ENCODE measurements around the gene KLHL9. TPM values are rescaled to one million over a fixed set of nuclear protein-coding genes. Genes with fewer than 3 reads are reported as not detected.
A peak's percentile ranks its signal among the peaks of the same experiment; 100 is the strongest.

KLHL9 gene
- polyA plus RNA-seq, 3 donors, result 43.6 to 53.2 (median 48.8) TPM

DNA sequence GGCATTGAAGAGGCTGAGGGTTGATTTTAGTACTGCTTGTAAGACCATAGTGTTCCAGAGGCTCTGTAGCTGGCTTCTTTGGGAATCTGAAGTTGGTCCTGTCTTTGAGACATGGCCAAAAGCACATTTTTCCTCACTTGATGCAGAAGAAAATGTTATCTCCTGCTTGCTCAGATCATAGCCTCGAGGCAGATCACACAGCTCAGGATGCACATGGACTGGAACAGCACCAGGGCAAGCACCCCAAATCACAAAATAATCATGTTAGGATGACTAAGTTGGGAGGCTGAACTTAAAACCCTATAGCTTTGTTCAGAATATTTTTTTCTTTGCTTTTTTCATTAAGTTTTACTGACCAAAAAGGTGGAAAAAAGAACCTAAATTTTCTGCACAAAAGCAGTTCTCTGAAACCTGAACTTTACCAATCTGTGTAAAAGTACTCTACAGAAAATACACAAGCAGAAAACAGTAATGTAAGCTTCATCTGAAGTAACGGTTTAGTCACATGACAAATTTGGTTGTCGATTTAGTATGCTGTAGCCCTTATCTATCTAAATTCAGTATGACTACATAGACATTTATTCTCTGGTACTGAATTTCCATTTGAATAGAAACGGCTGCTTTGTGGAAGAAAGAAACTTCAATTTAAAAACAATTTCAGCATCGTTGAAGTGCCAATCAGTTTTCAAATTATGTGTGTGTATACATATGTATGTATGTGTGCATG is 3.4 kb downstream of the KLHL9 start:
- no peak for DNase-seq (ENCODE audit: extremely low read depth in 1 of 11, low read depth in 9 of 11, low spot score in 4 of 11)

DNA sequence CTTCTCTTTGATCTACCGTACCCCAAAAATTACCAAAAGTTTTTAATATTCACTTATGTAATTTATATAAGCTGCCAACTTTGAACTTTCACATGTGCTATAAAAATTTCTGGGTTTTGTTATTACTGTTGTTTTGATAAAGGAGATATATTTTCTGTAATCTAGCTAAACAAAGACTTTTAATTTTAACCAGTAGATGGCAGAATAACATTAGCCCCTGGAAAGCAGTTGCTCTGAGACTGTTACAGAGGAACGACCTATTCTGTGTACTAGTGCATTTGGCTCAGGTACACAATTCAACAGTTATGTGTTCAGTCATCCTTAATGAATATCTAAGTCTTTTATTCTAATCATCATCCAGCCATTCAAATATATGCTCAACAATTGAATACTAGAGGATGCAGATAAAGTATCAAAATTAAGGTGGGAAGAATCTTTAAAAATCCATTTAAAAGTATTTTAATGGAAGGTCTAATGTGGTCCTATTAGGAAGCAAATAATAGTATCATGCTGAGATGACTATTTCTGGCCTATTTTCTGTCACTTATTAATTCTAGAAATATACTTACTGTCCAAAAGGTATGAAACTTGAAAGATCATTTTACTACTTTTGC is 8.6 kb downstream of the KLHL9 start:
- peak in 4 of 11 donors; percentile 19 to 31 (median 23) for DNase-seq (ENCODE audit: extremely low read depth in 1 of 11, low read depth in 9 of 11, low spot score in 4 of 11)

DNA sequence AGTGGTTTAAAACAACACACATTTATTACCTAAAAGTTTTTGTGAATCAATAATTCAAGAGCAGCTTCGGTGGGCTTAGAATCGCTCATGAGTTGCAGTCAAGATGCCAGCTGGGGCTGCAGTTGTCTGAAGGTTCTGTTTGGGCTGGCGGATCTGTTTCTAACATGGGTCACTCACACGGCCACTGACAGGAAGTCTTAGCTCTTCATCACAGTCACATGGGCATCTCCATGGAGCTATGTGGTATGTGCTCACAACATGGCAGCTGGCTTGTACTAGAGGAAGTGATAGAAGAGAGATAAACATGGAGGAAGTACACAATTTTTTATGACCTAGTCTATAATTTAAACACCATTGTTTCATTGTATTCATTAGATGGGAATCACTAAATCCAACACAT is 11.2 kb downstream of the KLHL9 start:
- no peak for DNase-seq (ENCODE audit: extremely low read depth in 1 of 11, low read depth in 9 of 11, low spot score in 4 of 11)

DNA sequence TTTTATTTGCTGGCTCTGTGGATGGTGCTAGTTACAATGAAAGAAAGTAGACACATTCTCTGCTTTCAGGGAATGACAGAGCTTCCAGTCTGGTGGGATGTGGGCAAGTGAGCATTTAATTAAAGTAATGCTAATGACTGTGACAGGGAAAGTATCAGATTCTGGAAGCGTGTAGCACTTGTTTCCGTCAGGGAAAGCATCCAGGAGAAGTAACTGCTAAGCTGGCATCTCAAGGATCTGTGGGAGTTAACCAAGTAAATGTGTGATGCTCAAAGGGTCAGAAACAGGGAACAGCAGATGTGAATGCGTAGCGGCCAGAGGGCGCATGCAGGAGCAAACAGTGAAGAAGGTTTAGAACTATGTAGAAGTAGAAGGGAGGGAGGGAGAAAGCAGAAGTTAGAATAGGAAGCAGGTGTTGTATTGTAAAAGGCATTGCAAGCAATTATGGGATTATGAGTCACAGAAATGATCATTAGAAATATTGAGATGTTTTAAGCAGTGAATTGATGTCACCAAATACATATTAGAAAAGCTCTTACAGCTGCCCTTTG is 12.2 kb downstream of the KLHL9 start:
- peak in 5 of 11 donors; percentile 14 to 22 (median 20) for DNase-seq (ENCODE audit: extremely low read depth in 1 of 11, low read depth in 9 of 11, low spot score in 4 of 11)

DNA sequence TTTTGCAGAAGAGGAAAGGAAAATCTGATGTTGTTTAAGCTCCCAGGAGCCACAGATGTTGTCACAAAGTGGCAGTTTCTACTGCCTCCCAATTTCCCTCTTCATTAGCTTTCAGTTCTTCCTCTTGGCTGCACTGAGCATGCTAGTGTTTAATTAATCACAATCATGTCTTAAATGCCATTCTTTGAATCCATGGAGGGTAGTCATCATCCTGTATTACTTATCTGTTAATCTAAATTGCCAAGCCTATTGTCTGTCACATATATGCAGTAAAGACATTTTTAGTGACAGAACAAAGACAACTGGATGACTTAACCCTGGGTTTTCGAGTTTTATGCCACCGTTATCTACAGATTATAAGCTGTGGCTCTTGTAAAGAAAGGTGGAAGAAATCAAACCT is 14.7 kb downstream of the KLHL9 start:
- no peak for DNase-seq (ENCODE audit: extremely low read depth in 1 of 11, low read depth in 9 of 11, low spot score in 4 of 11)

DNA sequence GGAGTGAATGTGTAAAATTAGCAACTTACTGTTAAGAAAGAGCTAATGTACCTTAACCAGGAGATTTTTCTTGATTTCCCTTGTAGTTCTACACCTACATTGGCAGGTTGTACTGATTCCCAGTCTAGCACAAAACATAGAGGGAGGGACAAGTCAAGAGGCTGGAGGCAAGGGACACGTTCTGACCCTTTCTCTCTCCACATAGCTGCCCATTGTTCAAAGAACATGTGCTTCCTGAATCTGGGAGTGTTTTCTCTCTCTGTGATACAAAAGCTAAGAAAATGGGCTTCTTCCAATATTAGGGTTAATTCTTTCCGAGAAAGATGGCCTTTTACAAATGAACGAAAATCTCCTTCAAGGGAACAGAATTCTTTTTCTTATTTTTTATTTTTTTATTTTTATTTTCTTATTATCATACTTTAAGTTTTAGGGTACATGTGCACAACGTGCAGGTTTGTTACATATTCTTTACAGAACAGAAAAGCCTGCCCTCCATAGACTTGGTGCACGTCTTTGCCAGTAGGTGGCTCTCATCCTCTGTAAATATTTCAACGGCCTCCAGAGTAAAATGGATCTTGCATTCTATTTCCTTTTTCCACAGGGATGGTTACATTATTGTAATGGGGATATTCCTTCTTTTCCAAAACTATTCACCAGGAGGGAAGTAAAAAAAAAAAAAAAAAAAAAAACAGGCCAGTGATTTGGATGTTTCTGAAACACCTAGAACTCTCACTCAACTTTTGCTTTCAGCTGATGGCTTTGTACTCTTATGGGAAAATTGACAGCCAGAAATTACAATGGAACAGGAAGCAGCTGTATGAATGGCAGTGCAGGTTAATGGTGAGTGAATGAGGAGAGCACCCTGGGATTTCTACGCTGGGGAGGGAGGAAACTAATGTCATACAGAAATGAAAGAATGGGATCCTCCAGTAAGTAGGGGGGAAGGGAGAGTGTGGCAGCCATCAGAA is 17.0 kb downstream of the KLHL9 start:
- peak in 6 of 11 donors; percentile 22 to 39 (median 28) for DNase-seq (ENCODE audit: extremely low read depth in 1 of 11, low read depth in 9 of 11, low spot score in 4 of 11)

DNA sequence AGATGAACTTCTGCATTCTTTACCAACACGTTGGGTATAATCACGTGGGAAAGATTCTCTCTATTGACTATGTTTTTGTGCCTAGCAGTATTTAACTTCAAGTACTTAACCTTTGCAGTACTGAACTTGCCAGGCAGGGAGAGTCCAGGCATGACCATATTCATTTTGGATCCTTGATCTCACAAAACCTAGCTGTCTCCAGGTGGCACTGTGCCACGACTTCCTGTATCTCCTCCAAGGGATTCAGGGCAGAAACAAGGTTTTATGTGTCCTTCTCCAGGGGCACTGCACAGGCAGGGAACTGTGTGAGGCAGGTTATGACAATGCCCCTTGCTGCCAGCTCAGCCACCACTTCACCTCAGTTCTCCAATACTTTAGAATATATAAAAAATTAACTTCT is 18.3 kb downstream of the KLHL9 start:
- DNase-seq (ENCODE audit: extremely low read depth in 1 of 11, low read depth in 9 of 11, low spot score in 4 of 11), result no peak

DNA sequence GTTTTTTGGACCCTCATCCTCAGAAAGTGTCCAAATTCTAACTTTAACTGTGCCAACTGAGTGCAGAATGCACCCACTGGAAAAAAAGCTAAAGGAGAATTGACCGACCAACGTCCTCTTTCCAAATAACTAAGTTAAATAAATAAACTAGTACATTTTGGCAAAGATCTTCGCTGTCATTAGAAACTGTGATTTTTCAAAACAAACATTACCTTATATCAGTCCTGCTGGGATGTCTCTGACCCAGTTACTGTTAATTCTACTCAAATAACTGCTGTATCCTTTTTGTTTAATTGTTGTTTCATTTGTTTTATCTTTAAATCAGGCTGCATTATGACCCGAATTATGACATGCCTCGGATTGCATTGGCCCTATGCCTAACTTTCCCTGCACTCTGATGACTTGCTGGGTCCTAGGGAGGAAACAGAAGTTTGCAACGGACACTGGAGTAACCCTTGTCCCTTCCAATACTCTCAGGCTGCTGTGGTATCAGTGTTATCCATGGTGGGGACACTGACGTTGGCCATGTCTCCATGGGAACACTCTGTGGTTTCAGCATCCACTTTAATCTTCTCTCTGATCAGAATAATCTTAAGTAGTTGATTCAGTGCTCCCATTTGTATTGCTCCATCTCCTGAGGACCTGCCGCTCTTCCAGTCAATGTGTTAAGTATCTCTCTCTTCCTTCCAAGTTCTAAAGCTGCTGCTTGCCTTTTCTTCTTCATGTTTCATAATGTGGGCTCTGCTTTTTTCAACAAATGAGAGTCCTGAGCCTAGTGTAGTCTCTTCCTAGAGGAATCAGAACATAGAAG is 19.0 kb downstream of the KLHL9 start:
- DNase-seq (ENCODE audit: extremely low read depth in 1 of 11, low read depth in 9 of 11, low spot score in 4 of 11), result no peak

DNA sequence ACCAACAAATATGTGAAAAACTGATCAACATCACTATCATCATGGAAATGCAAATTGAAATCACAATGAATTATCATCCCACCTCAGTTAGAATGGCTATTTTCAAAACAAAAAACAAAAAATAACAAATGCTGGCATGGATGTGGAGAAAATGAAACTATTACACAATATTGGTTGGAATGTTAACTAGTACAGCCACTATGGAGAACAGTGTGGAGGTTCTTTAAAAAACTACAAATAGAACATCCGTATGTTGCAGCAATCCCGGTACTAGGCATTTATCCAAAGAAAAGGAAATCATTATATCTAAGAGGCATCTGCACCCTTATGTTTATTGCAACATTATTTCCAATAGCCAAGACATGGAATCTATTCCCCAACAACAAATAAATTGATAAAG is 21.1 kb downstream of the KLHL9 start:
- no peak for DNase-seq (ENCODE audit: extremely low read depth in 1 of 11, low read depth in 9 of 11, low spot score in 4 of 11)

DNA sequence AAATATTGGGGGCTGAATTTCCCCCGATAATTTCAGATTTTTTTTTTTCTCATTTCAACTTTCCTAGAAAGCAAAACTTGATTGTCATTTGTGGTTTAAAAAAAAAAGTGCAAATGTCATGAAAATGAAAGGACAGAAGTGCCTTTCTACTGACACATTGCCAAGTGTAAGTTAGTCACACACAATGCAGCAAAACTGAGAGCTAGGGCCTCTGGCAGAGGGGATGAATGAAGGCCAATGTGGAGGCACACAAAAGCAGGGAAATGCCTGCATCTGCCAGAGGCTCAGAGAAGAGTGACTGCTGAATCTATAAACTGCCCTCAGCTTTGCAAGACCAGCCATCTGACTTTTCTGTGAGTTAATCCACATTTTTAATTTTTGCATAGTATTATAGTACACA is 23.3 kb downstream of the KLHL9 start:
- no peak for DNase-seq (ENCODE audit: extremely low read depth in 1 of 11, low read depth in 9 of 11, low spot score in 4 of 11)

DNA sequence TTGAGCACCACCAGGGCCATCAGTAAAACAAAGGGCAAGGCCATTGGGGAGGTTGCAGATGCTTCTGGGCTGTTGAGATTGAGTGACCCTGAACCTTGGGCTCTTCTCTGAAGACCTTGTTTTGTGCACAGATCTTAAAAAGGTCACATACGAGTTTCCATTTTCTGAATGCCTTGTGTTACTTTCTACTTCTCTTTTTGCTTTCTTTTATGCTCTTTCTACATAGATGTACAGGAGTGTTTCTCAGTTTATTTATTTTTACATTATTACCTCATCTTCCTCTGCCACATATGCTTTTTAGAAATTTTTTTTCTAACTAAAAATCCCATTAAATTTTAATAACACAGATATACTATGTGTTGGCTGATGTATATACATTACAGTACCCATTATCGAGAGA is 30.0 kb downstream of the KLHL9 start, which contains the start of gene IFNA5:
IFNA5 (minus strand) TSS at position 101 of the 400 bp plus-strand sequence; CDS start at position 44, 57 bp downstream.
- no peak for DNase-seq (ENCODE audit: extremely low read depth in 1 of 11, low read depth in 9 of 11, low spot score in 4 of 11)

DNA sequence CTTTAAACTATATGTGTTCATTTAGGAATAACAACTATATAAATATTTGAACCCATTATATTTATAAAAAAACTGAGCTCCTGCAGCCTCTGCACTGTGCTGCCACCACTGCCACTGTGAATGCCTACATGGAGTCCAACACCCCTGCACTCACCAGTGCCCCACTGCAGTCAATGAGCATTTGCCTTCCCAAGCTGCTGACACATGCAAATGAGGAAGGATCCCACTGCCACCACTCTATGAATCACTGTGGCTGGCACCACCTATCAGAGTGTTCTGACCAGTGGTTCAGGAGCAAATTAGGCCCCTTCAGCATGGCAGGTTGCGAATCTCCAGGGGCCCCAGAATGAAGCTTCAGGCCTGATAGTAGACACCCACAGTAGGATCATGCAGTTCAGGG is 39.2 kb downstream of the KLHL9 start:
- no peak for DNase-seq (ENCODE audit: extremely low read depth in 1 of 11, low read depth in 9 of 11, low spot score in 4 of 11)

DNA sequence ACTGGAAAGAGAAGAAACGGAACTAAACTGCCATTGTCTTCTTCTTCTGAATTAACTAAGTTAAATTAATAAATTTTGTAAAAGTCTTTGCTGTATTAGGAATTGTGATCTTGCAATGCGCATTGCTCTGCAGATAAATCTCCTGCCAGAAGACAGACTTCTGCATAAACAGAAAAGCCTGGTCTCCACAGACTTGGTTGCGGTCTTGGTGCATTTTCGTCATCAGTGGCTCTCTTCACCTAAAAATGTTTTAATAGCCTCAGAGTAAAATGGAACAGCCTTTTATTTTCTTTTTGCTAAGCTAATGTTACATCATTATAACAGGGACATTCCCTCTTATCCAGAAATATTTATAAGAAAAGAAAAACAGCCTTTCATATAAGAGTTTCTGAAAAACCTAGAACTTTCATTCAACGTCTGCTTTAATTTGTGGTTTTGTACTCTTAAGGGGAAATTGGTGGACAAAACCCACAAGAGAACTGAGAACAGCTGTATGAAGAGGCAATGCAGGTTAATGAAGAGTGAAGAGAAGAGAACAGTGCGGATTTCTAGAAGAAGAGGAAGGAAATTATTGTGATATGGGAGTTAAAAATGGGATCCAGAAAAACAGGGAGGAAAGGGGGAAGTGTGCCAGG is 40.2 kb downstream of the KLHL9 start:
- DNase-seq (ENCODE audit: extremely low read depth in 1 of 11, low read depth in 9 of 11, low spot score in 4 of 11), result no peak

DNA sequence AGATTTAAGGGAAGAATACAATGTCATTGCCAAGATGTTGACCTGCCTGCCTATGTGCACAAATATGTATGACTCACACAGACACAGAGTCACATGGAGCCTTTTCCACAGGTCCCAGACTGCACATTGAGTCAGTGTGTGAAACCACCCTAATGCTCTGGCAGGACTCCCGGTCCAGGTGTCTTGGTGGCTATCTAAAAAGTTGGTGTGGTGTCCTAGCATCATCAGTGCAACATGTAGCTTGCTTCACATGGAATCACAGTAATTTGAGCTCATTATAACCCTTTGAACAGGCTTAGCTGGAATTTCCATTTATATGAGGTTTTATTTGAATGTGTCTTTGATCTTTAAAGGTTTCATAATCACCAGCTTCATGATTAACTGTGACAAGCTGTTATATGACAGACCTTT is 40.8 kb downstream of the KLHL9 start:
- no peak for DNase-seq (ENCODE audit: extremely low read depth in 1 of 11, low read depth in 9 of 11, low spot score in 4 of 11)

DNA sequence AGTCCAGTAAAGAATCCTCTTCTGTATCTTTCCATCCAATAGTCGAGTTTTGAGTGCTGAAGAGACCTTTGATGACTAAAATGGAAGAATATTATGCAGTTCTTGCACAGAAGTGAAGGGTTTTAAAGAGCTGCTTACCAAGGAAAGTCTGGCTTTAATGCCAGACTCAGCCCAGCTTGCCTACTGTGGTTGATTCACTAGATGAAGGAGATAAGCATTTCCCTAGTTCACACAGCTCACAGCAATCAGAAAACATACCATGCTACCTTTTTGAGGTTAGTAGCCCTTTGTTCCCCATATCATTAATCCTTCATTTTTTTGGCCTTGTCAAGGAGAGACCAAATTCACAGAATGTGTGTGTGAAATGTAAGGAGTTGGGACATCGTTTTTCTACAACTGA is 45.4 kb downstream of the KLHL9 start:
- DNase-seq (ENCODE audit: extremely low read depth in 1 of 11, low read depth in 9 of 11, low spot score in 4 of 11), result no peak

DNA sequence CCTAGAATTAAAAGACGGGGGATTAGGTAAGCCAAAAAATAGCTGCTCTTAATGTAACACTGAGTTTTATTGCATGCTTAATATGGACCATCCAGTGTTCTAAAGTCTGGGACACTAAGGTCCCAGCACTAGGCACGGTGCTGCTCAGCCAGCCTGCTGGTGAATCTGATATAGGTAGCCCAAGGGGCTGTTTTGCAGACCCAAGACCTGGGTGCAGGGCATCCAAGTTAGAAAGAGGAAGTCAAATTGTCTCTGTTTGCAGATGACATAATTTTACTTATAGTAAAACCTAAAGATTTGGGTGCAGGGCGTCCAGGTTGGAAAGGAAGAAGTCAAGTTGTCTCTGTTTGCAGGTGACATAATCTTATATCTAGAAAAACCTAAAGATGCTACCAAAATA is 47.9 kb downstream of the KLHL9 start:
- no peak for DNase-seq (ENCODE audit: extremely low read depth in 1 of 11, low read depth in 9 of 11, low spot score in 4 of 11)

DNA sequence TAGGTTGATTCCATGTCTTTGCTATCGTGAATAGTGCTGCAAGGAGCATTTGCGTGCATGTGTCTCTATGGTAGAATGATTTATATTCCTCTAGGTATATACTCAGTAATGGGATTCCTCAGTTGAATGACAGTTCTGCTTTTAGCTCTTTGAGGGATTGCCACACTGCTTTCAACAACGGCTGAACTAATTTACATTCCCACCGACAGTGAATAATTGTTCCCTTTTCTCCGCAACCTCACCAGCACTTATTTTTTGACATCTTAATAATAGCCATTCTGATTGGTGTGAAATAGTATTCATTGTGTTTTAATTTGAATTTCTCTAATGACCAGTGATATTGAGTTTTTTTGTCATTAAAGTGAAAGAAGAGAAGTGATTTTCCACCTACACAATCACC is 48.5 kb downstream of the KLHL9 start:
- no peak for DNase-seq (ENCODE audit: extremely low read depth in 1 of 11, low read depth in 9 of 11, low spot score in 4 of 11)

DNA sequence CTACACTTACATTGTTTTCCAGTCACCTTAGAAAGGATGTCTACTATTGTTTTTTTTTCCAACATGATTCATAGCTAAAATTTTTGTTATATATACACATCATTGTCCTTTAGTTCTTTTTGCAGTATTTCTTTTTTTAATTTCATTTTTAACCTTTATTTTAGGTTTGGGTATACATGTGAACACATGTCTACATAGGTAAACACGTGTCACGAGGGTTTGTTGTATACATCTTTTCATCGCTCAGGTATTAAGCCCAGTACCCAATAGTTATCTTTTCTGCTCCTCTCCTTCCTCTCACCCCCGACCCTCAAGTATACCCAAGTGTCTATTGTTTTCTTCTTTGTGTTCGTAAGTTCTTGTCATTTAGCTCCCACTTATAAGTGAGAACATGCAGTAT is 49.1 kb downstream of the KLHL9 start:
- DNase-seq (ENCODE audit: extremely low read depth in 1 of 11, low read depth in 9 of 11, low spot score in 4 of 11), result no peak
